Measurements from ENCODE around the gene KRTAP10-10.

DNA sequence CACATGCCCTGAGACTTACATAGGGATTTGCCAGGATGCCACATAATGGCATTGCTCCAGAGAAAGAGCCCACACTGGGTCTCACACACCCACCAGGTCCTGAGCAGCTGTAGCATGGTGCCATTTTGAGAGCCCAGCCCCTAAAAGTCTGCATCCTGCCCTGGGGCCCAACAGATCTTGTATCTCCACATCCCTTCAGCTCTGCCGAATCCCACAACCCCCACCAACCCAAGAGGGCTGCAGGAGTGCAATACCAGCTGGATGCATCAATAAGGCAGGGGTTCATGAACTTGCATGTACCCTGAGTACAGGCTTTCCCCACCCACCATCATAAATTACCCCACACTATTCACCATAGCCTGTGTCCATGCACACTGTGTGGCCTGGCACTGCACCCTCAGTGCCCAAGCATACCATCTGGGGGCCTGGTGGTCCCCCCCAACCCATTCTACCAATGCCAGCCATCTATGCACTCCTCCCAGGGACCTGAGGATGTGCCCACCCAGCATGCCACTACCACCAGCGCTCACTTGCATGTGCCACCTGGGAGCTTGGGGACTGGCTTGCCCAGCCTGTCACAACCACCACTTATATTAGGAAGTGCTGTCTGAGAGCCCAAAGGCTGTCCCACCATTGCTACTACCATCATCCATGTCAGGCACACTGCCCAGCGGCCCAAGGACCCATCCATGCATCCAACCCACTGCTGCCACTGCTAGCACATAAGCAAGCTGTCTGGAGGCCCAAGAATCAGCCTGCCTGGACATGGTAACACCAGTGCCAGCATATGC is 33.7 kb downstream of the KRTAP10-10 start:
- TF ChIP-seq, protein P1, sequence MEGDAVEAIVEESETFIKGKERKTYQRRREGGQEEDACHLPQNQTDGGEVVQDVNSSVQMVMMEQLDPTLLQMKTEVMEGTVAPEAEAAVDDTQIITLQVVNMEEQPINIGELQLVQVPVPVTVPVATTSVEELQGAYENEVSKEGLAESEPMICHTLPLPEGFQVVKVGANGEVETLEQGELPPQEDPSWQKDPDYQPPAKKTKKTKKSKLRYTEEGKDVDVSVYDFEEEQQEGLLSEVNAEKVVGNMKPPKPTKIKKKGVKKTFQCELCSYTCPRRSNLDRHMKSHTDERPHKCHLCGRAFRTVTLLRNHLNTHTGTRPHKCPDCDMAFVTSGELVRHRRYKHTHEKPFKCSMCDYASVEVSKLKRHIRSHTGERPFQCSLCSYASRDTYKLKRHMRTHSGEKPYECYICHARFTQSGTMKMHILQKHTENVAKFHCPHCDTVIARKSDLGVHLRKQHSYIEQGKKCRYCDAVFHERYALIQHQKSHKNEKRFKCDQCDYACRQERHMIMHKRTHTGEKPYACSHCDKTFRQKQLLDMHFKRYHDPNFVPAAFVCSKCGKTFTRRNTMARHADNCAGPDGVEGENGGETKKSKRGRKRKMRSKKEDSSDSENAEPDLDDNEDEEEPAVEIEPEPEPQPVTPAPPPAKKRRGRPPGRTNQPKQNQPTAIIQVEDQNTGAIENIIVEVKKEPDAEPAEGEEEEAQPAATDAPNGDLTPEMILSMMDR (IDR thresholded peaks at IDR 0.05) = no peak
- no peak for TF ChIP-seq EZH2 (IDR thresholded peaks at IDR 0.05)
- TF ChIP-seq EZH2phosphoT487 (IDR thresholded peaks at IDR 0.05) = no peak

Data from neural progenitor cell (in vitro differentiated cells).